GM21447 (cell line): ENCODE data around the gene SLC25A41.

Source experiments
- ATAC-seq: cut with Tn5 transposase; IDR thresholded peaks from one replicate; pipeline ENCODE4 v1.9.1; 2021; ENCODE audit not compliant: unreplicated experiment

Gene SLC25A41

DNA sequence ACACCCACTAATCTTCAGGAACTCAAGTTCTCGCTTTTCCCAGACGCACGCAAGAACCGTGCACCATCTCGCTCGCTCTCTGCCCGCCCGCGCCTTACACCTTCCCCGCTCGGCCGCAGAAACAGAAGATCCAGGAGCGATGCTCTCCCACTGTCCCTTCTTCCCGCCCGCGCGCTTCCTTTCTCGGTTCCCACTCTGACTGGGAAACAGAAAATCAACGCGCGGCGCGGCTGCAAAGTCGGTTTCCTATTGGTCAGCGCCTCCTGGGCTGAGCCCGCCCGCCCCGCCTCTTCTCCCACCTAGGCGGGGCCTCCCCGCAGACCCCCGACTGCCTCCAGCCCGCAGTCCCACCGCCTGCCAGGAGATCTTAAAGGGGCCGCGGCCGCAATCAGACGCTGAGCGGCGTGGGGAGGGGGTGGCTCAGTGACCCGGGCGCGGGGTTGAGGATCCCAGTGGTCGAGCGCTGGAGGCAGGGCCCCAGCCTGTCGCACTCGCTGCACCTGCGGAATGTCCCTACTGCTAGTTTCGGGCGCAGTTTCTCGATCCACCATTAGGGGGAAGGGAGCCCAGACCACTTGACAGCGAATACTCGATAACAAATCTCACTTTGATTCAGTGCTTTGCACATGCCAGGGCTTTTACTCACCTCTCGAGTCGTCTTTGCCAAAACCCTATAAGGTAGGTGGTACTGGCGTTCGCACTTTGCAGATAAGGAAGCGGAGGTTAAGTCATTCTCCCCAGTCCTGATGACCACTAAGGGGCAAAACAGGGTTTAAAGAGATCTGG lies 26.7 kb upstream of the SLC25A41 start:
- peak; percentile 64 for ATAC-seq

DNA sequence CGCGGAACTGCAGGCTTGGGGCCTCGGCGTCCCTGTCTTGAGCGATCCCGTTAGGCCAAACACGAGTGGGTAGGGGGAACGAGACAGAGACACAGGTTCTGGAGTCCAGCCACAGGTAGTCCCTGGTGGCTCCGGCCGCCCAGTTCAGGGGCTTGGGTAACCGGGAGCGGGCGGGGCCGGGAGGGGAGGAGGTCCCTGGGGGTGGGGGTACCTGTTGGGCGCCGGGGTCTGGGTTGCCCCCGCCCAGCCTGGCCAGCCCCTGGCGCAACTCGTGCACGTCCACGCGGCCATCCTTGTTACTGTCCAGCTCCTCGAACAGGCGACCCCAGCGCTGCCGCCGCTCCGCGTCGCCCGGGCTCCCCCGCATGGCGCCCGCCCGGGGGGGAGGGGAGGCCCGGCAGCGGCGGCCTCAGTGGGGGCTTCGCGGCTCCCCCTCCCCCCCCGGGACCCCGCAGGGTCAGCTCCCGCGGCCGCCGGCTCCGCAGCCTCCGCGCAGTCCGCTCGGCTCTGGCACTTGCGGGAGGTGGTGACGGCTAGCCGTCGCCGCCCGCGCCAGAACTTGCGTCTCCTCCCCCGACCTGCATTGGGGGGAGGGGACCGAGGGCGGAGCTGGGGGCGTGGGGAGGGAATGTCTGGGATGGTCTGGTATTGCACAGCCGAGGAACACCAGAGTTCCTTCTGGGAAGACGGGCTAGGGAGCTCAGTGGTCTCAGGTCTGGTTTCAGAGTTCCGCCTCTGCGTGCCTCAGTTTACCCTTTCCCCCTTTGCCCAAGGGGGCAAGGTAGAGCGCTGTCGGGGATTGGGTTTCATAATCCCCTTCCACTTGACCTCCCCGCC lies 25.9 kb upstream of the SLC25A41 start, which contains the start of gene SLC25A23:
Gene SLC25A23 (minus strand): TSS at position 531 of the 837 bp plus-strand sequence. CDS start 164 bp downstream, at position 367.
- ATAC-seq = peak; percentile 40

DNA sequence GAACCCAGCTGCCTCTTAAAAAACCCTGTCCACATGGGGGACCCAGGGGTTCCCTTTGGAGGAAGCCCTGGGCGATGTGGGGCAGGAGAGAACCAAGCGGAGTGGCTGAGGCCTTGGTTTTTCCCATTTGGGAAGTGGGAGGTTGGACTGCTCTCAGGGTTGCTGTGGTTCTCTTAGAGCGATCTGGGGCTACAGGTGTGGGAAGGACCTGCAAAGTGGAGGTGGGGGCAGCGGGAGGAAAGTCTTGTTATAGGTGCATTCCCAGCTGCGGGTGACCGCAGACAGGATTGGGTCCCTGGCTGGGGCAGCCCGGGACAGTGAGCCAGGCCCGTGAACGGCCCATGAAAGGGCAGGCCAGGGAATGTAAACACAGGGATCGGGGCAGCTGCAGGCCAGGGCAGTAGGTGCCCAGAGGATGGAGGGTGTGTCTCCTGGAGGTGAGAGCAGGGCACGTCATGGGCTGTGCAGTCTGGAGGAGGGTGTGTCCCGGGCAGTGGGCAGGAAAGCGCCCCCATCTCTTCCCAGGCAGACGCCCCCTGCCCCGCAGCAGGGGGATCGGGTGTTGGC lies 25.2 kb upstream of the SLC25A41 start:
- no peak for ATAC-seq

DNA sequence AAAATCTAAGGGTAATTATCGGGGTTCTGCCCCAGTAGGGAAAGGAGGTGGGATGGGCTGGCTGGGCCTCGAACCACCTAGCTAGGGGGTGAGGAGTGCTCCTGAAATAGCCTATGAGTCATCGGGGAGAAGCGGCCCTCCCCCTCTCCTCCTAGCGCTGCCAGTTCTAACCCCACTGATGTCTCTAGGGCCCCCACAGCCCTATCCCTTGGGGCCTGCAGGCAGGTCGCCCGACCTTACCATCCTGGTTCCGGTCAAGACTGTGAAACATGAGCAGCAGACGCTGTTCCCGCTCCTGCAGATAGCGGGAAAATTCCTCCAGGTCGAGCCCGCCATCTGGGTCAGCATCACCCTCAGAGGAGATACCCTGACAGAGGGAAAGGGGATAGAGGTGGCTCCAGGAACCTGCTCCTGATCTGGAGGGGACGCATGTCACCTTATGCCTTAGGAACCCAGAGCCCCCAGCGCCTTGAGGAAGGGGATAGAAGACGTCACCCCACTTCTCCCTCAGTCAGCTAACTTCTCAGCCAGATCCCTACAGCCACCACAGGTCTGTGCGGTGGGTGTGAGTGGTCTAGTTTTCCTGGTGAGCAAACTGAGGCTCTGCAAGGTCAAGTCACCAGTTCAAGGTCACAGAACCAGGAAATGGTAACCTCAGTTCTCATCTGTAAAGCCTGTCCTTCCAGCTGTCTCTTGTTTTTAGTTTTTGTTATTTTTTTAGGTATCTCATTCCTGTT lies 24.6 kb upstream of the SLC25A41 start:
- no peak for ATAC-seq

DNA sequence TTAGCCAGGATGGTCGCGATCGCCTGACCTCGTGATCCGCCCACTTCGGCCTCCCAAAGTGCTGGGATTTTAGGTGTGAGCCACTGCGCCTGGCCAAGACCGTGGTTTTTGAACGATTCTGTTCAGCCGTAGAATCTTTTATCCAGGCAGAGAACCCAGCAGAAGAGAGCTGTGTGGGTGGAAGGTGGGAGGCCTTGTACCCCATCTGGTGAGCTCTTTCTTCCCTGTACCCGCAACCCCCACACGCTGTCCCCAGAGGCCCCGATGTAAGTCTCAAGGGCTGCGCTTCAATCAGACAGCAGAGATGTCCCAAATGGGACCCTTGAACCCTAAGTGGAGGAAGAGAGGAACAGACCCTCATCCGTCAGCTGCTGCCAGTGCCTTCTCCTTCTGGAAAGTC lies 22.4 kb upstream of the SLC25A41 start:
- ATAC-seq = no peak

DNA sequence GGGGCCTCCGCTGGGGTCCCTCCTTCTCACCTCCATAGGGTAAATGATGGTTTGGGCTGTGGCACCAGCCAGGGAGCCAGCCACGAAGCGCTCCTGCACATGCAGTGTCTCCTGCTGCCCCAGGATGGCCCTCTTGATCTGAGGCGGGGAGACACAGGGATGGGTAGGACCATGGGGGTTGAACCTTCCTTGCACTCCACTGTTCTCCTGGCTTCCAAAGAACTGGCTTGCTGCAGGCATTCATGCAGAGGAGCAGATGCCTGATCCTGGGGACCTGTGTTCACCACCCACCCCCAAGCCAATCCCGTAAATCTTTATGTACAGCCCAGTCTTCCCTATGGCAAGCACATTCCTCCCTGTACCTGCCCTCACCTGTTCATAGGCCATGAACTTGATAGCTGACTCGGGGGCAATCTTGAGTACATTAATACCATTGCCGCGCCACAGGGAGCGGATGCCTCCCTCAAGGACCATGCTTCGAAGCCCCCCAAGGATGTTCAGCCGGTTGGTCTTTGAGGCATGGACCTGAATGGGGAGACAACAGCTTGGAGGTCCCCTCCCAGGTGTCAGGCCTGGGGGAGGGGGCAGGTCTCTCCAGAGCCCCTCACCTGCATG lies 20.5 kb upstream of the SLC25A41 start:
- no peak for ATAC-seq

DNA sequence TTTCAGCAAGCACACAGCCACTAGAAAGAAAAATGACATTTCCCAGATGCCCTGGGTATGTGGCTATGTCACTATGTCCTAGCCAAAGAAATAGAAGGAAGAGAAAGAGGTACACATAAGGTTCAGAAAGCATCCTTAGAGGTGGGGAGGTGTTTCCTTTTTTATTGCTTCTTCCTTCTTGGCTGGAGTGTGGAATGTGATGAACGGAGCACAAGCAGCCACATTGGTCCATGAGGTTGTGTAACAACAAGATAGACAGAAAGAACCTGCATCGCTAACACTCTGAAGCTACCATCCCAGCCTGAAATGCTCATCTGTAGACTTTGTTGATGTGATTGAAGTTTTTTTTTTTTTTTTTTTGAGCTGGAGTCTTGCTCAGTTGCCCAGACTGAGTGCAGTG lies 19.3 kb upstream of the SLC25A41 start:
- no peak for ATAC-seq

DNA sequence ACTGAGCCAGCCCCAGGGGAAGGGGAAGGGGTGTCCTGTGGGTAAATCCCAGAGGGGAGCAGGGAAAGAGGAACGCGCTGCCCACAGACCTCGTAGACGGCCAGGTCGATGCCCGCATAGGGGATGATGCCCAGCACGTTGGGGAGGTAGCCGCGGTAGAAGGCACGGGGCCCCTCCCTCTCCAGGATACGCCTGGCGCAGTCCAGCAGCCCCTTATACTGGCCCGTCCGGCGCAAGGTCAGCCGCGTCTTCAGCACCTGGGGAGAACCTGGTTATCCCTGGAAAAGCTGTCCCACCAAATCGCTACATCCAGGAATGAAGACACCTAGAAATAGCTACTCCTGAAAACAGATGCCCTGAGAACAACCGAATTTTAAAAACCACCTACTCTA lies 18.7 kb upstream of the SLC25A41 start:
- no peak for ATAC-seq

DNA sequence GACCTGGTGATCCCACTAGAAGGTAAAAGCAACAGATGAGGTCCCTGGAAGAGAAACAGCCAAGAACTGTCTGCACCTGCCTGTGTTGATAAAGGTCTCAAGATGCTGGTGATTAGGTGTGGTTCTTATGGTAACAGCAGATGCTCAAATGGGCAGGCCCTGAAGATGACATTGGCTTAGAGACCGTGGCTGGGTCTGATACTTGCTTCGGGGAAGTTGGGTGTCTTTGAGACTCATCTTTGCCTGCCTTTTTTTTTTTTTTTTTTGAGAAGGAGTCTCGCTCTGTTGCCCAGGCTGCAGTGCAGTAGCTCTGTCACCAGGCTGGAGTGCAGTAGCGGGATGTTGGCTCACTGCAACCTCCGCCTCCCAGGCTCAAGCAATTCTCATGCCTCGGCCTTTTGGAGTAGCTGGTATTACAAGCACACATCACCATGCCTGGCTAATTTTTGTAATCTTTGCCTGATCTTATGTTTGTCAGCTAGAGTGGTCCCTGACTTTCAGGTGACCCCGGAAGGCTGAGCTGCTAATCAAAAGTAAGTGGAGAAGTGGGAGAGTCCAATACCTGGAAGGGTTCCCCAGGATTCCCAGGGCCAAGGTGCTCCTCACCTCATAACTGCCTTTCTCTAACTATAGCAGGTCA lies 18.1 kb upstream of the SLC25A41 start:
- ATAC-seq = no peak

DNA sequence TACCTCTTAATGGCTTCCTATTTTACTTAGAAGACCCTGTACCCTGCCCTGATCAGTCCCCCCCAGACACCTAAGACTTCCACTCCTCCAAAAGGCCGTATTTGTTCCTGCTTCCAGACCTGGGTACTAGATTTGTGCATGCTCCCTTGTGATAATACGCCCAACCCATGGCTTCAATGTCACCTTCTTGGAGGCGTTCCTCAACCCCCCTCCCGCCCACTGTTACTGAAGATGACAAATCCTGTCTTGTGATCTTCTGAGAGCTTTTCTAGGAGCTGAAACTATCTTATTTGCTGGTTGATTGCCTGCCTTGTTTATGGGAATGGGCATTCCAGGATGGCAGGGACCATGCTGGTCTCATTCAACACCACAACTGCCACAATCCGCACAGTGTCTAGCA lies 16.6 kb upstream of the SLC25A41 start:
- ATAC-seq = no peak

DNA sequence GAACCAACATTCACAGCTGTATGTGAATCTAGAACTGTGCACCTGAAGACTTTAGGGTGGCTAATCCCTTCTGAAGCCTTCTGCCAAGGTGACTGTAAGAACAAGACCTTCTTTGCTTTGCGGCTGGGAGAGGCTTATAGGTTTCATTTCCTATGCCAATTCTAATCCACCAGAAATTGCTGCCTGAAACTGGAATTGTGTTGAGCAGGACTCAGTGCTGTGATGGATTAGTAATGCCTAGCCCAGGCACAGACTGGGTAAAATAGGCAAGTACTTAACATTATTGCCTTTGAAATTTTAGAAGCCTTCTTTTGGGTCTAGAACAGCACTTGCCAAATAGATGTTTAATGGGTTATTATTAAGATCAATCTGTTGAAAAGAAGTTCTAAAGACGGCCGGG lies 14.5 kb upstream of the SLC25A41 start:
- ATAC-seq = no peak

DNA sequence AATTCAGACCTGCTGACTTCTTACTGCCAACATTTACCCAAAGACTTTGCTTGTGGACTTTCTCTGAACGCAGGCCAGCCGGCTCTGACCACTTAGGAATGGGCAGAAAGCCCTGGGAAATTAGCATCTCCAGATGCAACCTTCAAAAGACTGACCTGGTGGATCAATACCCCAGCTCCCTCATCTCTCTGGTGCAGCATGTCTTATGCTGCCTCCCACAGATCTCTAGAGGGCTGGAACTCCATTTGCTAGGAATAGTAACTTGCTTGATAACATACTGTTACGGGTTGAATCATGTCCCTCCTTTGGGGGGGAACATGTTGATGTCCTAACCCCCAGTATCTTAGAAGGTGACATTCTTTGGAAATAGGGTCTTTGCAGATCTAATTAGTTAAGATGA lies 12.9 kb upstream of the SLC25A41 start:
- ATAC-seq = no peak

DNA sequence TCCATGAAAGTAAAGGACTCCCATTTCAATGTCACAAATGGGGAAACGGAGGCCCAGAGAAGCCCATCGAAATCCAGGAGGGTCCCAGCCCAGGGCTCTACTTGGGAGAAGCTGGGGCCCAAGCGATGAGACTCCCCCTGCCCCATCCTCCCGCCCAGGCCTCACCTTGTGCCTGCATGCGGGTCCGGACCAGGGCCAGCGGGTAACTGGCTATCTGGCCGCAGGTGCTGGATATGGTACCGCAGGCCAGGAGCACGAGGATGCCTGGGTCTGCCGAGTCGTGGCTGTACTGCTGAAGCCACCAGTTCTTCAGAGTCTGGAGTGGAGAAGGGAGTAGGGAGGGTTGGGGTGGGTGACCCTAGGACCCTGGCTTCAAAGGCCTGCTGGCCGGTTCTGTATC lies 10.4 kb upstream of the SLC25A41 start:
- ATAC-seq = no peak

DNA sequence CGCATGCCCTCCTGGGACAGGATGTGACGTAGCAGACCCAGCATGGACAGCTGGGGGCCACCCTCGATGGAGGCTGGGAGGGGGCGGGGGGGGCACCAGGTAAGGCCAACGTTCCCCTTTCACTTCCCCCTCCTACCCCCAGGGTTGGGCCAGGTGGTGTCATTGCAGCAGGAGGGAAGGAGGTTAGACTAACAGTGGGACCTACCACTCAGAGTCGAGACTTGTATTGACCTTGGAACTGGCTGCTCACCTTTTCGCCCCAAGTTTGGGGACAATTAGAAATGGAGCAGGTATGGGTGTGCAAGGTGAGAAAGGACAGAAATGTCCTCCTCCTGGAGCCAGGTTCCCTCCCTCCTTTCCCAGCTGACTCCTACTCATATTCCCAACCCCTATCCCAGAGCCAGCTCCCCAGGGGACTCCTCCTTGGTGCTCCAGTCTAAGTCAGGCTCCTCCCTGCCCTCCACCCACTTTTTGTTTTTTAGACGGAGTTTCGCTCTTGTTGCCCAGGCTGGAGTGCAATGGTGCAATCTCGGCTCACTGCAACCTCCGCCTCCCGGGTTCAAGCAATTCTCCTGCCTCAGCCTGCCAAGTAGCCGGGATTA lies 8.6 kb upstream of the SLC25A41 start:
- no peak for ATAC-seq

DNA sequence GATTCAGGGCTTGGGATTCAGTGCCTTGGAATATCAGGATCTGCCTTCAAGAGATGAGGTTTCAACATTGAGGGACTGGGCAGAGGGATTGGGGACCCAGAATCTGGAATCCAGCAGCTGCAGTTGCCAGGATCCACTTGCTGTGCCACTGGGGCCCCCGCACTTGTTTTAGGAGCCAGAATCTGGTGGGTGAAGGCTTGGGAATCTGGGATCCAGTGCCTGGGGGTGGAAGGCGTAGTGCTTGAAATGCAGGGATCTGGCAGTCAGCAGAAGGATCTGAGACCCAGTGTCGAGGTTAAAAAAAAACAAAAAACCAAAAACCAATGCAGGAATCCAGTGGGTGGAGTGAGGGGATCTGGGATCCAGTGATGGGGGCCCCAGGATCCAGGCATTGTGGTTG lies 7.3 kb upstream of the SLC25A41 start:
- no peak for ATAC-seq

DNA sequence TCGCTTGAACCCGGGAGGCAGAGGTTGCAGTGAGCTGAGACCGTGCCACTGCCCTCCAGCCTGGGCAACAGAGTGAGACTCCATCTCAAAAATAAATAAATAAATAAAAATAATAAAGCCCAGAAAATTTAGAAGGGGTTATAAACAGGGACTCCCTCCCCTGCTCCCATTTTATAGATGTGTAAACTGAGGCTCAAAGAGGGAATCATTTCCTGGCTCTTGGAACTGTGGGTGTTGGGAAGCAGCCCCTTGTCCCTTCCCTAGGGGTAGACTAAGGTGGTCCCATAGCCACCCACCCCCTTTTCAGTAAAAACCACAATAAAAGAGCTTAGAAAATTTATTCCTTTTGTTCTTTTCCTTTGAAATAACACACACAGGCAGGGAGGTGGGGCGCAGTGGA lies 6.2 kb upstream of the SLC25A41 start:
- ATAC-seq = no peak

DNA sequence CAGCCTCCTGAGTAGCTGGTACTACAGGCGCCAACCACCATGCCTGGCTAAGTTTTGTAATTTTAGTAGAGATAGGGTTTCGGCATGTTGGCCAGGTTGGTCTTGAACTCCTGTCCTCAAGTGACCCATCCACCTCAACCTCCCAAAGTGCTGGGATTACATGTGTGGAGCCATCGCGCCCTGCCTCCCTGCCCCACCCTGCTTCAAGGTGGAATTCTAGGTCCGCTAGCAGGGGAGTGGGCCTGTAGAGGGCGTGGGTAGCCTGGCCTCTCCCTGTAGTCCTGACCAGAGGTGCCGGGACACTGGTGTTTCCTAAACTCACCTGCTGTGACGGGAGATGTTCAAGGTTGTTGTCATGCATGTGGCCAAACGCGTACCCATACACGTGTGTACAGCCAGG lies 398 bp downstream of the SLC25A41 start:
- ATAC-seq = no peak

DNA sequence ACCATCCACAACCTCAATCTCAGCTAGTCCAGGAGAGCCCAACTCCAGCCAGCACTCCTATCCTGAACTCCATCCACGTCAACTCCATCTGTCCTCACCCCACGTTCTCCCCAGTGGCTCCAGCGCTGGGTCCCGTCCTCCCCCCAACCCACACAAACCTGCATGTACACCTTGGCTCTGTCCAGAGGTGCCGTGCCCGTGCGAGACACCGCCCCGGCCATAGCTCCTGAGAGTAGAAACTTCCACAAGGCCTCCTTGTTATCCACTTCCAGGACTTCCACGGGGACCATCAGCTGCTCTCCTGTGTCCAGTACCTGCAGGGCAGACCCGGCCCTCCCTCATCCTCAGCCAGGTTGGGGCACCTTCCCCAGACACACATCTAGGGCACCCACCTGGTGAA lies 1.7 kb downstream of the SLC25A41 start:
- ATAC-seq = no peak

DNA sequence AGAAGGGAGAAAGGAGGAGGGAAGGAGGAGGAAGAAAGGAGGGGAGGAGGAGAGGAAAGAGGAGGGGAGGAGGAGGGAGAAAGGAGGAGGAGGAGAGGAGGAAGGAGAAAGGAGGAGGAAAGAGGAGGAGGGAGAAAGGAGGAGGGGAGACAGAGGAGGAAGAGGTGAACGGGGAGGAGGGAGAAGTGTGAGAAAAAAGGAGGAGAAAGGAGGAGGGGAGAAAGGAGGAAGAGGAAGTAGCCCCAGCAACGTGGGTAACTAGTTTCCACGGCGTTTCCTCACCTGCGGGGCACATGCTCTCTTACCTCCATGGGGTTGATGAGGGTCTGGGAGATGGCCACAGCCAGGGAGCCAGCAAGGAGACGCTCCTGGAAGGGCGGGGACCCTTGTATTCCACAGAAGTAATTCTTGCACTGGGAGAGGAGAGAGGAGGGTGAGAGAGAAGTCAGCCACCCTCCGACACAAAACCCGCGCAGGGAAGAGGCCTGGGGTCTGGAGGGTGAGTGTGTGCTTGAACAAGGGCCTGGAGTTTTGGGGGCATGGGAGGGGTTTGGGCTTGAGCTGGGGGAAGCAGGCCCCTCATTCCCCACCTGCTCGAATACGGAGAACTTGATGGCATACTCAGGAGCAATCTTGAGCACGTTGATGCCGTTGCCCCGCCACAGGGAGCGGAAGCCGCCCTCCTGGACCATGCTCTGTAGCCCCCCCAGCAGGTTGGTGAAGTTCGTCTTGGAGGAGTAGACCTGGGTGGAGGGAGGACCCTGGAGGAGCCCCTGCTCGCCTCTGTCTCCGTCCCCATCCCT lies 3.9 kb downstream of the SLC25A41 start:
- ATAC-seq = no peak
